Measurements from ENCODE around the gene SH2D6. TPM values are rescaled to one million over a fixed set of nuclear protein-coding genes. Genes with fewer than 3 reads are reported as not detected.

The SH2D6 gene
- total RNA-seq, 1 donor from 2014 or later = 0.07 TPM

- no peaks in the 10 kb centered on the region for H3K9me3 Mint-ChIP-seq
- H3K9ac ChIP-seq = no peak overlapping the region
- peaks cover 8% of the 10 kb centered on the region for H3F3A ChIP-seq (ENCODE audit: low read depth)
- H3K79me2 ChIP-seq (ENCODE audit: low read depth) = no peaks in the 10 kb centered on the region
- H3K36me3 Mint-ChIP-seq = no peaks in the 10 kb centered on the region
- H3K27me3 ChIP-seq = no peaks in the 10 kb centered on the region
- TF ChIP-seq CTCF (IDR thresholded peaks at IDR 0.05) (no peak), EZH2 (IDR thresholded peaks at IDR 0.05) (no peak), EZH2phosphoT487 (IDR thresholded peaks at IDR 0.05) (no peak)
- H3K27me3 Mint-ChIP-seq (ENCODE audit: insufficient read depth, low read depth) = peaks cover 3% of the 10 kb centered on the region
- DNase-seq (ENCODE audit: low spot score) = no peak
- H3K27ac ChIP-seq = no peak overlapping the region
- no peaks in the 10 kb centered on the region for H3K36me3 ChIP-seq
- no peak overlapping the region for H3K4me3 ChIP-seq
- no peak overlapping the region for H2AFZ ChIP-seq (replicated peaks)
- peaks cover 11% of the 10 kb centered on the region for H3K4me1 ChIP-seq
- no peaks in the 10 kb centered on the region for H4K20me1 ChIP-seq (ENCODE audit: low read depth)
- no peak overlapping the region for H3K4me3 Mint-ChIP-seq
- H3K27ac Mint-ChIP-seq = no peak overlapping the region
- H3K4me2 ChIP-seq = no peak overlapping the region
- peaks cover 34% of the 10 kb centered on the region for H3K4me1 Mint-ChIP-seq
- H3K9me3 ChIP-seq (ENCODE audit: low read depth) = no peaks in the 10 kb centered on the region
These were observed 7.1 kb downstream of the SH2D6 start for GRCh38 chr2:85425588-85425987.

GRCh38 chr2:85427300-85427835 lies 8.9 kb downstream of the SH2D6 start:
- H3K4me3 Mint-ChIP-seq = no peak overlapping the region
- no peak overlapping the region for H3K9ac ChIP-seq
- peaks cover 23% of the 10 kb centered on the region for H3K4me1 ChIP-seq
- H3K36me3 ChIP-seq = no peaks in the 10 kb centered on the region
- H3K9me3 Mint-ChIP-seq = no peaks in the 10 kb centered on the region
- H3K27me3 ChIP-seq = no peaks in the 10 kb centered on the region
- H3K4me2 ChIP-seq = no peak overlapping the region
- DNase-seq (ENCODE audit: low spot score) = no peak
- H3K36me3 Mint-ChIP-seq = no peaks in the 10 kb centered on the region
- H3F3A ChIP-seq (ENCODE audit: low read depth) = peaks cover 14% of the 10 kb centered on the region
- H3K4me3 ChIP-seq = no peak overlapping the region
- H3K27ac ChIP-seq = no peak overlapping the region
- H3K4me1 Mint-ChIP-seq = peaks cover 31% of the 10 kb centered on the region
- TF ChIP-seq EZH2phosphoT487 (IDR thresholded peaks at IDR 0.05) (no peak), CTCF (IDR thresholded peaks at IDR 0.05) (no peak), EZH2 (IDR thresholded peaks at IDR 0.05) (no peak)
- peaks cover 3% of the 10 kb centered on the region for H3K27me3 Mint-ChIP-seq (ENCODE audit: insufficient read depth, low read depth)
- no peak overlapping the region for H2AFZ ChIP-seq (replicated peaks)
- no peaks in the 10 kb centered on the region for H3K9me3 ChIP-seq (ENCODE audit: low read depth)
- no peaks in the 10 kb centered on the region for H3K79me2 ChIP-seq (ENCODE audit: low read depth)
- H3K27ac Mint-ChIP-seq = no peak overlapping the region
- H4K20me1 ChIP-seq (ENCODE audit: low read depth) = no peaks in the 10 kb centered on the region

GRCh38 chr2:85428343-85428881 lies 9.9 kb downstream of the SH2D6 start:
- H3K4me1 Mint-ChIP-seq = peaks cover 37% of the 10 kb centered on the region
- H3K4me3 ChIP-seq = no peak overlapping the region
- no peaks in the 10 kb centered on the region for H3K36me3 ChIP-seq
- peak overlapping the region; percentile 95 for H3K27ac Mint-ChIP-seq
- no peak overlapping the region for H3K27ac ChIP-seq
- no peak overlapping the region for H3K9ac ChIP-seq
- no peak overlapping the region for H3K4me2 ChIP-seq
- H3K27me3 Mint-ChIP-seq (ENCODE audit: insufficient read depth, low read depth) = peaks cover 3% of the 10 kb centered on the region
- H4K20me1 ChIP-seq (ENCODE audit: low read depth) = no peaks in the 10 kb centered on the region
- no peaks in the 10 kb centered on the region for H3K9me3 ChIP-seq (ENCODE audit: low read depth)
- TF ChIP-seq CTCF (IDR thresholded peaks at IDR 0.05) (no peak), EZH2 (IDR thresholded peaks at IDR 0.05) (no peak), EZH2phosphoT487 (IDR thresholded peaks at IDR 0.05) (no peak)
- H3K79me2 ChIP-seq (ENCODE audit: low read depth) = no peaks in the 10 kb centered on the region
- H3K4me1 ChIP-seq = peaks cover 23% of the 10 kb centered on the region
- DNase-seq (ENCODE audit: low spot score) = no peak
- no peaks in the 10 kb centered on the region for H3K27me3 ChIP-seq
- peaks cover 14% of the 10 kb centered on the region for H3F3A ChIP-seq (ENCODE audit: low read depth)
- H3K4me3 Mint-ChIP-seq = no peak overlapping the region
- no peaks in the 10 kb centered on the region for H3K36me3 Mint-ChIP-seq
- no peak overlapping the region for H2AFZ ChIP-seq (replicated peaks)
- H3K9me3 Mint-ChIP-seq = no peaks in the 10 kb centered on the region

All from neural progenitor cell (in vitro differentiated cells).